SK-N-MC (cell line): ENCODE measurements around the gene HOXA6.

Source experiments
- DNase-seq: peaks from one replicate; pipeline ENCODE4 v3.0.0-alpha.2; 2011; ENCODE audit warnings: low read depth, low spot score
- H3K27ac ChIP-seq: fragments of 200-600 bp; sonication (generic); 2 replicates; pipeline ENCODE4 v1.5.1; 2016; ENCODE audit warnings: mixed run types
- H3K36me3 ChIP-seq: fragments of 200-600 bp; sonication (generic); 2 replicates; pipeline ENCODE4 v1.6.1; 2017; ENCODE audit warnings: antibody characterized with exemption, low read length, mixed read lengths; ENCODE audit not compliant: insufficient read depth
- H3K4me3 ChIP-seq: fragments of 200-600 bp; sonication (generic); 2 replicates; pipeline ENCODE4 v1.5.1; 2016
- H3K9ac ChIP-seq: fragments of 200-600 bp; sonication (generic); 2 replicates; pipeline ENCODE4 v1.8.0; 2017; ENCODE audit warnings: mixed run types, mixed read lengths; ENCODE audit not compliant: insufficient read length
- H3K9me3 ChIP-seq: fragments of 200-600 bp; sonication (generic); 2 replicates; pipeline ENCODE4 v1.6.1; 2017; ENCODE audit warnings: low read depth, mild to moderate bottlenecking, antibody characterized with exemption, low read length, moderate library complexity, mixed read lengths
- EZH2 ChIP-seq: fragments of 200-600 bp; sonication (generic); IDR thresholded peaks from one replicate; pipeline ENCODE4 v1.6.1; 2017; ENCODE audit warnings: antibody characterized with exemption
- FOXP2 ChIP-seq: optimal IDR thresholded peaks from 2 replicates; pipeline ENCODE3; 2011; ENCODE audit warnings: mild to moderate bottlenecking, moderate library complexity; ENCODE audit not compliant: insufficient read depth; ENCODE audit errors: extremely low read length, control extremely low read depth
- POLR2AphosphoS5 ChIP-seq: IDR thresholded peaks from 2 replicates; pipeline ENCODE4 v1.6.1; 2012; ENCODE audit warnings: mild to moderate bottlenecking, low read depth, low read length, borderline replicate concordance

Gene HOXA6

GRCh38 chr7:27160546-27161213 is 13.1 kb upstream of the HOXA6 start:
- no peak for TF ChIP-seq EZH2
- peak; percentile 51 for TF ChIP-seq FOXP2
- no peaks in the 10 kb centered on the region for H3K9me3 ChIP-seq
- peak overlapping the region; percentile 80 for H3K4me3 ChIP-seq
- H3K27ac ChIP-seq, result no peak overlapping the region
- no peaks in the 10 kb centered on the region for H3K36me3 ChIP-seq
- DNase-seq, result no peak
- peak overlapping the region; percentile 62 for H3K9ac ChIP-seq

GRCh38 chr7:27160145-27160545 is 12.6 kb upstream of the HOXA6 start:
- Histone ChIP-seq H3K36me3 (no peaks in the 10 kb centered on the region), H3K4me3 (peak overlapping the region; percentile 80), H3K9me3 (no peaks in the 10 kb centered on the region), H3K9ac (peak overlapping the region; percentile 62), H3K27ac (no peak overlapping the region)
- no peak for DNase-seq
- no peak for TF ChIP-seq POLR2AphosphoS5
- no peak for TF ChIP-seq FOXP2
- no peak for TF ChIP-seq EZH2

GRCh38 chr7:27159266-27160144 is 11.9 kb upstream of the HOXA6 start:
- Histone ChIP-seq H3K9ac (no peak overlapping the region), H3K27ac (no peak overlapping the region), H3K9me3 (no peaks in the 10 kb centered on the region), H3K36me3 (no peaks in the 10 kb centered on the region), H3K4me3 (no peak overlapping the region)
- no peak for TF ChIP-seq FOXP2
- no peak for DNase-seq

GRCh38 chr7:27158436-27159265 is 11.1 kb upstream of the HOXA6 start:
- no peaks in the 10 kb centered on the region for H3K9me3 ChIP-seq
- H3K9ac ChIP-seq, result no peak overlapping the region
- no peak overlapping the region for H3K4me3 ChIP-seq
- no peaks in the 10 kb centered on the region for H3K36me3 ChIP-seq
- no peak for DNase-seq
- no peak overlapping the region for H3K27ac ChIP-seq
- no peak for TF ChIP-seq FOXP2
- TF ChIP-seq EZH2, result no peak
- no peak for TF ChIP-seq POLR2AphosphoS5

GRCh38 chr7:27157702-27158431 is 10.3 kb upstream of the HOXA6 start:
- no peak overlapping the region for H3K4me3 ChIP-seq

GRCh38 chr7:27156916-27157701 is 9.5 kb upstream of the HOXA6 start:
- Histone ChIP-seq H3K4me3 (peak overlapping the region; percentile 86), H3K9me3 (no peaks in the 10 kb centered on the region), H3K27ac (no peak overlapping the region), H3K9ac (no peak overlapping the region), H3K36me3 (no peaks in the 10 kb centered on the region)
- peak; percentile 46; the same call in 1 of the 2 replicates for TF ChIP-seq POLR2AphosphoS5
- TF ChIP-seq EZH2, result no peak
- TF ChIP-seq FOXP2, result peak; percentile 18
- DNase-seq, result no peak

More at GRCh38 chr7:27157702-27158431, 10.3 kb upstream of the HOXA6 start:
- no peak for DNase-seq
- H3K36me3 ChIP-seq, result no peaks in the 10 kb centered on the region
- no peak overlapping the region for H3K27ac ChIP-seq
- H3K9me3 ChIP-seq, result no peaks in the 10 kb centered on the region
- H3K9ac ChIP-seq, result no peak overlapping the region
- TF ChIP-seq FOXP2 (no peak), EZH2 (no peak), POLR2AphosphoS5 (no peak)

GRCh38 chr7:27156508-27156898 is 8.9 kb upstream of the HOXA6 start, which contains the start of gene HOXA7:
Gene HOXA7, minus strand, starts transcription at chr7:27156675. Its CDS starts 130 bp downstream, at chr7:27156545.
- Histone ChIP-seq H3K27ac (no peak within 1 kb of the TSS), H3K9ac (peak within 1 kb of the TSS; percentile 28), H3K9me3 (no peaks in the 10 kb centered on the region), H3K4me3 (peak within 1 kb of the TSS; percentile 86), H3K36me3 (no peaks in the 10 kb centered on the region)
- no peak for DNase-seq
- TF ChIP-seq POLR2AphosphoS5, result no peak
- no peak for TF ChIP-seq FOXP2
- no peak for TF ChIP-seq EZH2
